Measurements from ENCODE around the gene DPYD.

The DPYD gene

DNA sequence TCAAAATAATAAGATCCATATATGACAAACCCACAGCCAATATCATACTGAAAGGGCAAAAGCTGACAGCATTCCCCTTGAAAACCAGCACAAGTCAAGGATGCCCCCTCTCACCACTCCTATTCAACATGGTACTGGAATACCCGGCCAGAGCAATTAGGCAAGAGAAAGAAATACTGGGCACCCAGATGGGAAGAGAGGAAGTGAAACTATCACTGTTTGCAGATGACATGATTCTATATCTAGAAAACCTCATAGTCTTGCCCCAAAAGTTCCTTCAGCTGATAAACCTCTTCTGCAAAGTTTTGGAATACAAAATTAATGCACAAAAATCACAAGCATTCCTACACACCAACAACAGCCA lies 756.6 kb downstream of the DPYD start:
- peaks cover 4 to 5% of the 10 kb centered on the region in 2 donors for H3K9me3 ChIP-seq (ENCODE audit: control insufficient read depth in 1 of 2, low read length in 2 of 2)
- H3K27ac ChIP-seq (ENCODE audit: low read length), result no peak overlapping the region
- H3K4me3 ChIP-seq (ENCODE audit: low read depth in 1 of 2, low read length in 2 of 2), result no peak overlapping the region
- no peaks in the 10 kb centered on the region for H3K36me3 ChIP-seq (ENCODE audit: control insufficient read depth in 1 of 2, insufficient read depth in 2 of 2, low read length in 2 of 2)
- no peaks in the 10 kb centered on the region for H3K27me3 ChIP-seq (ENCODE audit: low read depth, low read length)
- no peaks in the 10 kb centered on the region for H3K4me1 ChIP-seq (ENCODE audit: control insufficient read depth in 1 of 2, insufficient read depth in 2 of 2, low read length in 2 of 2)

DNA sequence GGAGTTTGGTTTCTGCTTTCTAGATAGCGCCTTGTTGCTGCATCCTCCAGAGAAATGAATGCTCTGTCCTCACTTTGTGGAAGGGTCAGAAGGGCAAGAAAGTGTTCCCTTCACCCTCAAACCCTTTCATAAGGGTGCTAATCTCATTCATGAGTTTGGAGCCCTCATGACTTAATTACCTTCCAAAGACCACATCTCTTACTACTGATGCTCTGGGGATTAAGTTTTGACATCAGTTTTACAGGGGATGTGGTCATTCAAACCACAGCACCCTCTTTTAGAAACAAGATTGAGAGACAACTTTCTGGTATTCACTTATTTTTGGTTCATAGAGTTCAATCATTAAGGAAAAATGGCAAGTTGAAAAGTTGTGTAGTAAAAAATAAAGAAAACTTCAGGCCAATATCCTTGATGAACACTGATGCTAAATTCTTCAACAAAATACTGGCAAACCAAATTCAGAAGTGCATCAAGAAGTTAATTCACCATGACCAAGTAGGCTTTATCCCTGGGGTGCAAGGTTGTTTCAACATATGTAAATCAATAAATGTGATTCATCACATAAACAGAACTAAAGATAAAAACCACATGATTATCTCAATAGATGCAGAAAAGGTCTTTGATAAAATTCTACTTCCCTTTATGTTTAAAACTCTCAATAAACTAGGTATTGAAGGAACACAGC lies 757.1 kb downstream of the DPYD start:
- Histone ChIP-seq H3K9me3 (ENCODE audit: control insufficient read depth in 1 of 2, low read length in 2 of 2) (peaks cover 4 to 5% of the 10 kb centered on the region in 2 donors), H3K27me3 (ENCODE audit: low read depth, low read length) (no peaks in the 10 kb centered on the region)

GRCh38 chr1:97160818-97161217 lies 760.0 kb downstream of the DPYD start:
- Histone ChIP-seq H3K27ac (ENCODE audit: low read length) (no peak overlapping the region), H3K4me1 (ENCODE audit: control insufficient read depth in 1 of 2, insufficient read depth in 2 of 2, low read length in 2 of 2) (no peaks in the 10 kb centered on the region), H3K4me3 (ENCODE audit: low read depth in 1 of 2, low read length in 2 of 2) (no peak overlapping the region)

More for the DNA sequence above, 757.1 kb downstream of the DPYD start:
- no peak overlapping the region for H3K27ac ChIP-seq (ENCODE audit: low read length)
- H3K4me3 ChIP-seq (ENCODE audit: low read depth in 1 of 2, low read length in 2 of 2), result no peak overlapping the region
- no peaks in the 10 kb centered on the region for H3K36me3 ChIP-seq (ENCODE audit: control insufficient read depth in 1 of 2, insufficient read depth in 2 of 2, low read length in 2 of 2)
- H3K4me1 ChIP-seq (ENCODE audit: control insufficient read depth in 1 of 2, insufficient read depth in 2 of 2, low read length in 2 of 2), result no peaks in the 10 kb centered on the region

GRCh38 chr1:97159342-97159741 lies 761.5 kb downstream of the DPYD start:
- H3K27me3 ChIP-seq (ENCODE audit: low read depth, low read length), result no peaks in the 10 kb centered on the region
- no peak overlapping the region for H3K27ac ChIP-seq (ENCODE audit: low read length)

More at GRCh38 chr1:97160818-97161217, 760.0 kb downstream of the DPYD start:
- H3K9me3 ChIP-seq (ENCODE audit: control insufficient read depth in 1 of 2, low read length in 2 of 2), result peaks cover 4 to 5% of the 10 kb centered on the region in 2 donors
- no peaks in the 10 kb centered on the region for H3K36me3 ChIP-seq (ENCODE audit: control insufficient read depth in 1 of 2, insufficient read depth in 2 of 2, low read length in 2 of 2)
- no peaks in the 10 kb centered on the region for H3K27me3 ChIP-seq (ENCODE audit: low read depth, low read length)

GRCh38 chr1:97158691-97159096 lies 762.1 kb downstream of the DPYD start:
- H3K4me1 ChIP-seq (ENCODE audit: control insufficient read depth in 1 of 2, insufficient read depth in 2 of 2, low read length in 2 of 2), result no peaks in the 10 kb centered on the region
- no peaks in the 10 kb centered on the region for H3K36me3 ChIP-seq (ENCODE audit: control insufficient read depth in 1 of 2, insufficient read depth in 2 of 2, low read length in 2 of 2)
- peaks cover 4% of the 10 kb centered on the region in 2 donors for H3K9me3 ChIP-seq (ENCODE audit: control insufficient read depth in 1 of 2, low read length in 2 of 2)
- H3K27ac ChIP-seq (ENCODE audit: low read length), result no peak overlapping the region
- H3K27me3 ChIP-seq (ENCODE audit: low read depth, low read length), result no peaks in the 10 kb centered on the region
- H3K4me3 ChIP-seq (ENCODE audit: low read depth in 1 of 2, low read length in 2 of 2), result no peak overlapping the region

More at GRCh38 chr1:97159342-97159741, 761.5 kb downstream of the DPYD start:
- Histone ChIP-seq H3K36me3 (ENCODE audit: control insufficient read depth in 1 of 2, insufficient read depth in 2 of 2, low read length in 2 of 2) (no peaks in the 10 kb centered on the region), H3K4me1 (ENCODE audit: control insufficient read depth in 1 of 2, insufficient read depth in 2 of 2, low read length in 2 of 2) (no peaks in the 10 kb centered on the region), H3K4me3 (ENCODE audit: low read depth in 1 of 2, low read length in 2 of 2) (no peak overlapping the region), H3K9me3 (ENCODE audit: control insufficient read depth in 1 of 2, low read length in 2 of 2) (peaks cover 4 to 5% of the 10 kb centered on the region in 2 donors)

GRCh38 chr1:97157991-97158390 lies 762.8 kb downstream of the DPYD start:
- Histone ChIP-seq H3K9me3 (ENCODE audit: control insufficient read depth in 1 of 2, low read length in 2 of 2) (no peaks in the 10 kb centered on the region), H3K4me3 (ENCODE audit: low read depth in 1 of 2, low read length in 2 of 2) (no peak overlapping the region), H3K4me1 (ENCODE audit: control insufficient read depth in 1 of 2, insufficient read depth in 2 of 2, low read length in 2 of 2) (no peaks in the 10 kb centered on the region), H3K27me3 (ENCODE audit: low read depth, low read length) (no peaks in the 10 kb centered on the region), H3K27ac (ENCODE audit: low read length) (no peak overlapping the region), H3K36me3 (ENCODE audit: control insufficient read depth in 1 of 2, insufficient read depth in 2 of 2, low read length in 2 of 2) (no peaks in the 10 kb centered on the region)

DNA sequence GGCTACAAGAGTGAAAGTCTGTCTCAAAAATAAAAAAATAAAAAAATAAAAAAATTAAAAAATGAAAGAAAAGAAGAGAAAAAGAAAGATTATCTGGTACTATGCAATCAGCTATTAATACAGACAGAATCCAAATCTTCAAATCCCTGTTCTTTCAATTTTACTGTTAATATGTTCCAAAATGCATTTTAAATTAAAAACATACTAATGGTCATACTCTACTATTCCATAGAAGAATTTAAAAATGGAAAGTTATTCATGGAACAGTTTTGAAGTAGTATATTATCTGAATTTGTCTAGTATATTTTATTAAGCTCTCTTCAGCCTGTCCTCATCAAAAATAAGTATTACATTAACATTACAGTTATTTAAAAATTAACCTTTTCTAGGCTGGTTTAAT lies 769.2 kb downstream of the DPYD start:
- Histone ChIP-seq H3K27me3 (ENCODE audit: low read depth, low read length) (no peaks in the 10 kb centered on the region), H3K9me3 (ENCODE audit: control insufficient read depth in 1 of 2, low read length in 2 of 2) (no peaks in the 10 kb centered on the region), H3K36me3 (ENCODE audit: control insufficient read depth in 1 of 2, insufficient read depth in 2 of 2, low read length in 2 of 2) (no peaks in the 10 kb centered on the region), H3K4me3 (ENCODE audit: low read depth in 1 of 2, low read length in 2 of 2) (no peak overlapping the region), H3K4me1 (ENCODE audit: control insufficient read depth in 1 of 2, insufficient read depth in 2 of 2, low read length in 2 of 2) (no peaks in the 10 kb centered on the region), H3K27ac (ENCODE audit: low read length) (no peak overlapping the region)

GRCh38 chr1:97145321-97145956 lies 775.4 kb downstream of the DPYD start:
- Histone ChIP-seq H3K9me3 (ENCODE audit: control insufficient read depth in 1 of 2, low read length in 2 of 2) (no peaks in the 10 kb centered on the region), H3K27ac (ENCODE audit: low read length) (no peak overlapping the region), H3K4me3 (ENCODE audit: low read depth in 1 of 2, low read length in 2 of 2) (no peak overlapping the region)

DNA sequence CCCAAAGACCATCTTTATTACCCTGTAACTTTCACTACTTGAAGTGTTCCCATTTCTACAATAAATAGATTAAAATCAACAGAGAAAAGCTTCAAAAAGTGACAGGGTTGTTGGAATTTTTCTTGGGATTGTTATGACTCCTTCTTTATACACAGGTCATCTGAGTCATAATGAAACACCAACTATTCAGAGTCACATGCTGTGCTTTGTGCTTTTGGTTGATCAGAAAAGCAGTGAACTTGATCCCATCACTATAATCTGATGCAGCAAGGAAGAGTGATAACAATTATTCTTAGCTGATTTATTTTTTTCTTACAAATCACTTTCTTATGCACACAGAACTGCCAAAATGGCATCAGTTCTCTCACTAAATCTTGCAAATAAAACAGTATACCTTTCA lies 776.3 kb downstream of the DPYD start:
- Histone ChIP-seq H3K4me3 (ENCODE audit: low read depth in 1 of 2, low read length in 2 of 2) (no peak overlapping the region), H3K9me3 (ENCODE audit: control insufficient read depth in 1 of 2, low read length in 2 of 2) (no peaks in the 10 kb centered on the region), H3K36me3 (ENCODE audit: control insufficient read depth in 1 of 2, insufficient read depth in 2 of 2, low read length in 2 of 2) (no peaks in the 10 kb centered on the region), H3K27ac (ENCODE audit: low read length) (no peak overlapping the region), H3K4me1 (ENCODE audit: control insufficient read depth in 1 of 2, insufficient read depth in 2 of 2, low read length in 2 of 2) (peaks cover 0 to 12% of the 10 kb centered on the region in 2 donors), H3K27me3 (ENCODE audit: low read depth, low read length) (no peaks in the 10 kb centered on the region)

More at GRCh38 chr1:97145321-97145956, 775.4 kb downstream of the DPYD start:
- no peaks in the 10 kb centered on the region for H3K36me3 ChIP-seq (ENCODE audit: control insufficient read depth in 1 of 2, insufficient read depth in 2 of 2, low read length in 2 of 2)
- no peaks in the 10 kb centered on the region for H3K27me3 ChIP-seq (ENCODE audit: low read depth, low read length)
- H3K4me1 ChIP-seq (ENCODE audit: control insufficient read depth in 1 of 2, insufficient read depth in 2 of 2, low read length in 2 of 2), result peaks cover 0 to 12% of the 10 kb centered on the region in 2 donors

DNA sequence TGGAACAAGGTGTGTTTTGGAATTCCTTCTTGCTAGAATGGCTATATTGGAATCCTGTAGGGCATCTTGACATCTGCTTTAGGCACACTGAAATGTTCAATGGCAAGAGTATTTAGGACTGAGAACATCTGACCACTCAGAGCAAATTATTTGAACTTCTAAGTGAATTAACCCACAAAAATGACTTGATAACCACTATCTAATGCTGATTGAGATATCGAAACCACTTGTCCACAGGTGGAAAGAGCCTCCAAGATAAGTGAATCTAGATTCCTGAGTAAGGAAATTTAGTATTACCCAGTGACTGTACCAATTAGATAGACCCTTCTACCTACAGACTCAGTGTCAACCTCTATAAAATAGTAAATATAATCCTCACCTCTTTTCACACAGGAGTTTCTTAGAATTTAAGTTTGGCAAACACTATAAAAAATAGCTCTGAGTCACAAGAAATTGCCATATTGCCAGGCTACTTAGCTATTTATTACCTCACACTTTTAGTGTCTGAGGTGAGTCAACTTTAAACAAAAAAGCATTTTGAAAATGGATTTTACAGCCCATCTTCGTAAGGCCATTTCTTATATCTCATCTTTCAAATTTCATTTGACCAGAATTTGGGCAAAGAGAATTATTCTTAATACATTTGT lies 777.5 kb downstream of the DPYD start:
- peaks cover 0 to 12% of the 10 kb centered on the region in 2 donors for H3K4me1 ChIP-seq (ENCODE audit: control insufficient read depth in 1 of 2, insufficient read depth in 2 of 2, low read length in 2 of 2)
- H3K27ac ChIP-seq (ENCODE audit: low read length), result no peak overlapping the region
- H3K27me3 ChIP-seq (ENCODE audit: low read depth, low read length), result no peaks in the 10 kb centered on the region
- H3K9me3 ChIP-seq (ENCODE audit: control insufficient read depth in 1 of 2, low read length in 2 of 2), result no peaks in the 10 kb centered on the region
- H3K36me3 ChIP-seq (ENCODE audit: control insufficient read depth in 1 of 2, insufficient read depth in 2 of 2, low read length in 2 of 2), result no peaks in the 10 kb centered on the region
- no peak overlapping the region for H3K4me3 ChIP-seq (ENCODE audit: low read depth in 1 of 2, low read length in 2 of 2)

DNA sequence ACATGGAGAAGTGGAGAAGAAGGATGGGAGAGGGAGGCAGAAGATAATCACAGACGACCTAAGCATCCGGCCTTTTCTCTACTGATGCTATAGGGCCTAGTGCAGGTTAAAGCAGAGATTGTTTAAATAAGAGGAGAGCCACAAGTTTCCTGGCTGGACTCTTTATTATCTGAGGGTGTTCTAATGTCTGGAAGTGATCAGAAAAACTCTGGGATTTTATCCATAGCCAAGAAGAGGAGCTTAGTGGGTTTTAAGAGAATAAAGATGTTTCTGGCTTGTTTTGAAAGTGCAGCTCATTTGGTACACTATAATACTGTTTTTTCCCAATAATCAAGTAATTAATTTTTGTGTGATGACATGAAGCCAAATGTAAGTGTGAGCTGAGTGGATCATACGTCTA lies 780.2 kb downstream of the DPYD start:
- Histone ChIP-seq H3K36me3 (ENCODE audit: control insufficient read depth in 1 of 2, insufficient read depth in 2 of 2, low read length in 2 of 2) (no peaks in the 10 kb centered on the region), H3K4me3 (ENCODE audit: low read depth in 1 of 2, low read length in 2 of 2) (no peak overlapping the region), H3K9me3 (ENCODE audit: control insufficient read depth in 1 of 2, low read length in 2 of 2) (no peaks in the 10 kb centered on the region), H3K4me1 (ENCODE audit: control insufficient read depth in 1 of 2, insufficient read depth in 2 of 2, low read length in 2 of 2) (peaks cover 0 to 9% of the 10 kb centered on the region in 2 donors), H3K27ac (ENCODE audit: low read length) (no peak overlapping the region), H3K27me3 (ENCODE audit: low read depth, low read length) (no peaks in the 10 kb centered on the region)

Measured in muscle layer of duodenum (tissue), 2 donors.